ENCODE data around the gene CRKL.
"Not testable (repeated sequence)": the region's sequence is repeated elsewhere in the genome, so short reads cannot be mapped to it uniquely, and the experiment has no call there.

Gene CRKL

DNA sequence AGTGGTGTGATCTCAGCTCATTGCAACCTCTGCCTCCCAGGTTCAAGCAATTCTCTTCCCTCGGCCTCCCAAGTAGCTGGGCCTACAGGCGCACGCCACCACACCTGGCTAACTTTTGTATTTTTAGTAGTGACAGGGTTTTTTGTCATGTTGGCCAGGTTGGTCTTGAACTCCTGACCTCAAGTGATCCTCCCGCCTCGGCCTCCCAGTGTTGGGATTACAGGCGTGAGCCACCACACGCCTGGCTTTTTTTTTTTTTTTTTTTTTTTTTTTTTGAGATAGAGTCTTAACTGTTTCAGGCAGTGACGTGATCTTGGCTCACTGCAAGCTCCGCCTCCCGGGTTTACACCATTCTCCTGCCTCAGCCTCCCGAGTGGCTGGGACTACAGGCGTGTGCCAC is 13.2 kb downstream of the CRKL start:
- in situ Hi-C loops (cut with HindIII; ENCODE audit: low sequenced_read_pairs), result not testable (repeated sequence)

DNA sequence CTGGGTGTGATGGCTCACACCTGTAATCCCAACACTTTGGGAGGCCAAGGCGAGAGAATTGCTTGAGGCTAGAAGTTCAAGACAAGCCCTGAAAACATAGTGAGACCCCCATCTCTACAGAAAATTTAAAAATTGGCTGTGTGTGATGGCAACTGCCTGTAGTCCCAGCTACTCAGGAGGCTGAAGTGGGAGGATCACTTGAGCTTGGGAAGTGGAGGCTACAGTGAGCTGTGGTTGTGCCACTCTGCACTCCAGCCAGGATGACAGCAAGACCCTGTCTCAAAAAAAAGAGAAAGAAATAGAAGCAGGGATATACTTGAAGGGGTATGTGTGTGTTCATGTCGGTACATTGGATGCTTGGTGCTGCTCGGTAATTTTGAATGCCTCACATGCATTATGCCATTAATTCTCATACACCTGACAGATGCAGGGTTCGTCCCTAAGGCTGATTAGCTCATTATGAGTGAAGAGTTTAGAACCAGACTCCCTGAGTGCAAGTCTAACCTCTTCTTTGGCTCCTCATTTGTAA is 14.0 kb downstream of the CRKL start:
- in situ Hi-C loops (cut with HindIII; ENCODE audit: low sequenced_read_pairs), result no loop called here

DNA sequence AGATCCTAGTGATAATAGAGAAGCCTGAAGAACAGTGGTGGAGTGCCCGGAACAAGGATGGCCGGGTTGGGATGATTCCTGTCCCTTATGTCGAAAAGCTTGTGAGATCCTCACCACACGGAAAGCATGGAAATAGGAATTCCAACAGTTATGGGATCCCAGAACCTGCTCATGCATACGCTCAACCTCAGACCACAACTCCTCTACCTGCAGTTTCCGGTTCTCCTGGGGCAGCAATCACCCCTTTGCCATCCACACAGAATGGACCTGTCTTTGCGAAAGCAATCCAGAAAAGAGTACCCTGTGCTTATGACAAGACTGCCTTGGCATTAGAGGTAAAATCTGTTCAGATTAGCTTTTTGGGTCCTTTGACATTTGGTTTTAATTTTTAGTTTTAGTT is 16.7 kb downstream of the CRKL start:
- in situ Hi-C loops (cut with HindIII; ENCODE audit: low sequenced_read_pairs), result no loop called here

DNA sequence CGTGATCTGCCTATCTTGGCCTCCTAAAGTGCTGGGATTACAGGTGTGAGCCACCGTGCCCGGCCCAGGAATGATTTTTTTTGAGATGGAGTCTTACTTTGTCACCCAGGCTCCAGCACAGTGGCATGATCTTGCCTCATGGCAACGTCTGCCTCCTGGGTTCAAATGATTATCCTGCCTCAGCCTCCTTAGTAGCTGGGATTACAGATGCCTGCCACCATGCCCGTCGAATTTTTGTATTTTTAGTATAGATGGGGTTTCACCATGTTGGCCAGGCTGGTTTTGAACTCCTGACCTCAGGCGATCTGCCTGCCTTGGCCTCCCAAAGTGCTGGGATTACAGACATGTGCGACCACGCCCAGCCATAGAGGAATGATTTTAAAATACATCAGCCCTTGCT is 17.8 kb downstream of the CRKL start:
- in situ Hi-C loops (cut with HindIII; ENCODE audit: low sequenced_read_pairs), result not testable (repeated sequence)

DNA sequence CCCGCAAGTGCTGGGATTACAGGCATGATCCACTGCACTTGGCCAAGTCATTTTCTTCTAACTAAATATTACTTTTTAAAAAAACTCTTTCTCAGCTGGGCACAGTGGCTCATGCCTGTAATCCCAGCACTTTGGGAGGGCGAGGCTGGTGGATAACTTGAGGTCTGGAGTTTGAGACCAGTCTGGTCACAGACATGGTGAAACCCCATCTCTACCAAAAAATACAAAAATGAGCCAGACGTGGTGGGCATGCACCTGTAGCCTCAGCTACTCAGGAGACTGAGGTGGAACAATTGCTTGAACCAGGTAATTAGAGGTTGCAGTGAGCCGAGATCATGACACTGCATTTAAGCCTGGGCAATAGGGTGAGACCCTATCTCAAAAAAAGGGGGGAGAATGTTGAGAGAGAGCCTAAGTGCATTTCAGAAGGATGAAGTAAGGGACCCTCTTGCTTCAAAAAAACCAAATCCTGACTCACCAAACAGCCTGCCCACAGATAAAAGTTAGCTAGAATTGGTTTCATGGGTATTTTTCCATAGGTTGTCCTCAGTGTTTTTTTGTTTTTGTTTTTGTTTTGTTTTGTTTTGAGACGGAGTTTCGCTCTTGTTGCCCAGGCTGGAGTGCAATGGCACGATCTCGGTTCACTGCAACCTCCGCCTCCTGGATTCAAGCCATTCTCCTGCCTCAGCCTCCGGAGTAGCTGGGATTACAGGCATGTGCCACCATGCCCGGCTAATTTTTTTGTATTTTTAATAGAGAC is 18.8 kb downstream of the CRKL start:
- in situ Hi-C loops (cut with HindIII; ENCODE audit: low sequenced_read_pairs), result not testable (repeated sequence)

- in situ Hi-C loops (cut with HindIII; ENCODE audit: low sequenced_read_pairs), result no loop called here
Measured at GRCh38 chr22:20937031-20937793, 20.0 kb downstream of the CRKL start.

DNA sequence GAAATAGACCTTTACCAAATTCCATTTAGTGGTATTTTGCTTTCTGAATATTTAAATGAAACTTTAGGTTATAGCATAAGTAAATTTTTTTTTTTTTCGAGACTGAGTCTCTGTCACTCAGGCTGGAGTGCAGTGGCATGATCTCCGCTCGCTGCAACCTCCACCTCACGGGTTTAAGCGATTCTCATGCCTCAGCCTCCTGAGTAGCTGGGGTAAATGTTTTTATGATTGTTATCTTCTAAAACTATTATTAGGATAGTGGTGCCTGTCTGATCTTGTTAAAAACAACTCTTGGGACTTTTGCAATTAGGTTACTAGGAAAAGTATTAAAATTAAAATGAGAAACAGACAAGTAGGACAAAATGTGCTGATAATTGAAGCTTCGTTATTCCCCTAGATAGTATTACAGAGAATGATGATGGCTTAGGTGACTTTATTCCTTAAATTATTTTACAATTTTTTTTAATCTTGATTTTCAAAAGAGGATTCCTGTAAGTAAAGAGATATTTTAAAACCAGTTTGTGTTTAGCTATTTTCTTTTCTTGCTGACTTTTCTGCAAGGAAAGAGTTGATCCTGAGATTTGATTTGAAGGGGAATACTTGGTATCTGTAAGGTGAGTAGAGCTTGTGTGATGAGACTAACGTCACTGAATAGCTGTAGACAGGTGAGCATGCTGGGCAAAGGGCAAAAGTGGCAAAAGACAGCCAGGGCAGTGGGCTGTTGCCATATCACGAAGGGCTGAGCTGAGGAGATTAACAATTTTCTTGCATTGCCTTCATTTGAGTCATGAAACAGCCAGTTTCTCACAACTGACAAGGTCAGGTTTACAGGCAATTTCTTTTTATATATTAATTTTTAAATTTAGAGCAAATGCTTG is 20.8 kb downstream of the CRKL start:
- in situ Hi-C loops (cut with HindIII; ENCODE audit: low sequenced_read_pairs), result no loop called here

DNA sequence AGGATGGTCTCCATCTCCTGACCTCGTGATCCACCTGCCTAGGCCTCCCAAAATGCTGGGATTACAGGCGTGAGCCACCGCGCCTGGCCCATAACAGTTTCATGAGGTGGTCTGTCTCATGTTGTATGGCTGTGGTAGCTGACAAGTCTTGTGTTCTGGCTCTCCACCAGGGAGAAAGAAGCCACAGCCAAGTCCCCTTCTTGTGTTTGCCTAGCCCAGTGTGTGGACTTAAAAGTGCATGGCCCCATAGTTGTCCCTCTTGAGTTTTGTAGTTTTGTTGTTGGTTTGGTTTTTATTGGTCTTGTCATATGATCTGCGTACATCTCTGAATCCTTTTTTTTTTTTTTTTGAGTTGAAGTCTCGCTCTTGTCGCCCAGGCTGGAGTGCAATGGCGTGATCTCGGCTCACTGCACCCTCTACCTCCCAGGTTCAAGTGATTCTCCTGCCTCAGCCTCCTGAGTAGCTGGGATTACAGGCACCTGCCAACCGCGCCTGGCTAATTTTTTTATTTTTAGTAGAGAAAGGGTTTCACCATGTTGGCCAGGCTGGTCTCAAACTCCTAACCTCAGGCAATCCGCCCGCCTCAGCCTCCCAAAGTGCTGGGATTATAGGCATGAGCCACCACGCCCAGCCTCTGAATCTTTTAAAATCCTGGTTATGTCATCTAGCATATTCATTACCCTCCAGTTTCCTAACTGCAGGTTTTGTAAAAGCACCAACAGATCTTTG is 22.4 kb downstream of the CRKL start:
- in situ Hi-C loops (cut with HindIII; ENCODE audit: low sequenced_read_pairs), result not testable (repeated sequence)

DNA sequence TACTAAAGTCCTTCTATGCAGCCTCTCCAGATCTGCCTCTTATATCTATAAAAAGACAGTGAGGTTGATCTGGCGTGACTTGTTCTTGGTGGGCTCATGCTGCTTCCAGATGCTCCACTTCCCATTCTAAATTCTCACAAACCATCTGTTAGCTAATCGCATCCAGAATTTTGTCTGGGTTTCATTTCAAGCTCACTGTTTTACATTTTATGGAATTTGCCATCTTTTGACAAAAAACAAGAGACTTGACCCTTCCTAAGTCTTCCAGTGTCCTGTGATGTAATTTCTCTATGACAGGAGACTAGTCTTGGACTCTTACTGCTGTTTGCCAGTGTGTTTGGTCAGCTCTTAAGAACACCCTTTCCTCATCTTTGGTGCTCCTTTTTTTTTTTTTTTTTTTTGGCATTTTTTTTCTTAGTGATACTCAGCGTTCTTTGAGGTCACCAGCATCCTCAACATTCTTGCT is 23.0 kb downstream of the CRKL start:
- in situ Hi-C loops (cut with HindIII; ENCODE audit: low sequenced_read_pairs), result no loop called here

DNA sequence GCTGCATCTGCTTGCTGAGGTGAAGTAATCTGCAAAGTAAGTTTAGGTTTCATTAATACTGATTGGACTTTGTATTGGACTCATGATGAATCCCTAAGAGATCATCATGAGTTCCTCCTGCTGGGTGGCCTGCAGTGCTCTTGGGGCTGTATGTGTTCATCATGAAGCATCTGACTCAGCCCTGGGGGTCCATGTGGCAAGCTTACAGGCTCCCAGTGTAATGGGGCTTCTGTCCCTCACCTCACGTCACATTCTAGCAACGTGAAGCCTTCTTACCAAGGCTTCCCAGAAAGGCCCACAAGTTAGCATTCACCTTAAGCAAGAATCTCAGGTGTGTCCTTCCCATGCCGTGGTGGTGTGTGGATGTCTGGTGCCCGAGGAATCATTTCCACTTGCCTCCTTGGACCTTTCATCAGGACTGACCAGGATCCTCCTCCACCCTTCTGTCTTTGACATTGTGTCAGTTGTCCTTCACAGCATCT is 23.7 kb downstream of the CRKL start:
- in situ Hi-C loops (cut with HindIII; ENCODE audit: low sequenced_read_pairs), result no loop called here

GRCh38 chr22:20942203-20942902 is 25.1 kb downstream of the CRKL start:
- in situ Hi-C loops (cut with HindIII; ENCODE audit: low sequenced_read_pairs), result not testable (repeated sequence)

- in situ Hi-C loops (cut with HindIII; ENCODE audit: low sequenced_read_pairs), result no loop called here
Measured at GRCh38 chr22:20943104-20943933, 26.1 kb downstream of the CRKL start.

DNA sequence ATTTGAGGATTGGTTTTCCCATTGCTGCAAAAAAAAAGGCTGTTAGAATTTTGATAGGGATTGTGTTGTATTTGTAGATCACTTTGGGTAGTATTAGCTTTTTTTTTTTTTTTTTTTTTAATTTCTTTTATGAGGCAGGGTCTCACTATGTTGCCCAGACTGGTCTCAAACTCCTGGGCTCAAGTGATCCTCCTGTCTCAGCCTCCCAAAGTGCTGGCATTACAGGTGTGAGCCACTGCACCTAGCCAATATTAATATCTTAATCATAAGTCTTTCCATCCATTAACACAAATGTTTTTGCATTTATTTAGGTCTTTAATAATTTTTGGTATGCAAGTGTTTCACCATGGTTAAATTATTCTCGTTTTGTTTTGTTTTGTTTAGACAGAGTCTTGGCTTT is 26.8 kb downstream of the CRKL start:
- in situ Hi-C loops (cut with HindIII; ENCODE audit: low sequenced_read_pairs), result no loop called here

GRCh38 chr22:20945578-20945934 is 28.3 kb downstream of the CRKL start:
- in situ Hi-C loops (cut with HindIII; ENCODE audit: low sequenced_read_pairs), result no loop called here

DNA sequence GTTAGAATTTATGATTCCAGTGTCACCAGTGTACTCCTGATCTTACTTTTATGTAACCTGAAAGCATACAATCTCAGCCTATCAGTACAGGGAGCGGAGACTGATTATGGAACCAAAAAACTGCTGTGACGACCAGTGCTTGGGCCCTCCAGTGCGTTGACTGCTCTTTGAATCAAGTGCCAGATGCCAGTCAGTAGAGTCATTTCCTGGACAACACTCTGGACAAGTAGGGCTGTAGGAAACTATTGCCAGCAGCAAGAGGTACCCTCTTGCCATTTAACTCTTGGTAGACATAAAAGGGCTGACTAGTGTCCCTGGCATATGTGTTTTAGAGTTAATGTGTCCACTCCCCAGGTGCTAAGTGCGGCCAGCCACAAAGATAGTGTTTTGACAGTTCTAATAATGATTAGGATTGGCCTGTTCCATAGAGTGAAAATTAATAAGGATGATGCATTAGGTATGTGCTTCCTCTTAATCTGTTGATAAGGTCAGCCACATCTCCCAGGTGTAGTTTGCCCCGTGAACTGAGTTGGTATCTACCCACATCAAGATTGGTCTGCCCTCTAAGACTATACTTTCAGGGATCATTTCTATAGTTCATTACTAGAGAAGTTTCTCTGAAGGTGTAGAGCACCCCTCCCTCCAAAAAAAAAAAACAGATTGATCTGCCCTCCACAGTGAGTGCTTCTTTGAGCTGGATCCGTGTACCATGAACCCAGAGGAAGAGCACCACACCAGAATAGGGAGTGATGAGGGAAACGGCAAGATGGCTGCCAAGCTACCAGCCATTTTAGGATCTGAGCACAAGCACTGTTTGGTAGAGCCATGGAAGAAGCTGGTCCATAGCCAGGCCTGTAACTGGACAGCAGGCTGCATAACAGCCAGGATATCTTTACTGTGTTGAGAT is 29.1 kb downstream of the CRKL start:
- in situ Hi-C loops (cut with HindIII; ENCODE audit: low sequenced_read_pairs), result no loop called here

GRCh38 chr22:20946991-20947390 is 29.8 kb downstream of the CRKL start:
- in situ Hi-C loops (cut with HindIII; ENCODE audit: low sequenced_read_pairs), result no loop called here

- in situ Hi-C loops (cut with HindIII; ENCODE audit: low sequenced_read_pairs), result no loop called here
Measured at GRCh38 chr22:20948450-20948849, 31.2 kb downstream of the CRKL start.

DNA sequence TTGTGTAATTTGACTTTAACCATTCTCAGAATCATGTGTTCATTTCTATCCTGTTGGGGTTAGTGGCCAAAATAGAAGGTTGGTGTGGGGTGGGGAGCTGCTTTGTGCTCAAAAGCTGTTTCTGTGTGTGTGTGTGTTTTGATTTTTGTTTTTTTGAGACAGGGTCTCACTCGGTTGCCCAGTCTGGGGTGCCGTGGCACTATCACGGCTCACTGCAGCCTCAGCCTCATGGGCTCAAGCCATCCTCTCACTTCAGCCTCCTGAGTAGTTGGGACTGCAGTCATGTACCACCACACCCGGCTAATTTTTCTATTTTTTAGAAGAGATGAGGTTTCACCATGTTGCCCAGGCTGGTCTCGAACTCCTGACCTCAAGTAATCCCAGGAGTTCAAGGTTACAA is 31.8 kb downstream of the CRKL start:
- in situ Hi-C loops (cut with HindIII; ENCODE audit: low sequenced_read_pairs), result no loop called here

Data from endothelial cell of hepatic sinusoid (primary cell).